HFF-Myc (cell line): ENCODE data around the gene FLT3.

Source experiments
- DNase-seq: peaks from one replicate; pipeline ENCODE4 v3.0.0-alpha.2; 2011; ENCODE audit warnings: low read depth; ENCODE audit errors: extremely low read depth
- H3K4me3 ChIP-seq: replicated peaks from 2 replicates; pipeline ENCODE4 v1.5.1; 2011; ENCODE audit warnings: low read depth, mild to moderate bottlenecking, control low read depth, low read length
- CTCF ChIP-seq: IDR thresholded peaks from 2 replicates; pipeline ENCODE4 v1.5.1; 2012; ENCODE audit warnings: mild to moderate bottlenecking, low read depth, low read length, control low read depth; ENCODE audit errors: missing control alignments

The FLT3 gene

GRCh38 chr13:27973961-27974662, 126.3 kb downstream of the FLT3 start:
- no peak for DNase-seq
- H3K4me3 ChIP-seq, result no peak overlapping the region
- no peak for TF ChIP-seq CTCF

- no peak overlapping the region for H3K4me3 ChIP-seq
- DNase-seq, result no peak
- no peak for TF ChIP-seq CTCF
Observed at GRCh38 chr13:27973291-27973690, 127.1 kb downstream of the FLT3 start.

GRCh38 chr13:27972478-27972820, 127.9 kb downstream of the FLT3 start:
- no peak overlapping the region for H3K4me3 ChIP-seq
- DNase-seq, result no peak
- no peak for TF ChIP-seq CTCF

GRCh38 chr13:27971776-27972477, 128.4 kb downstream of the FLT3 start:
- DNase-seq, result no peak
- no peak for TF ChIP-seq CTCF
- H3K4me3 ChIP-seq, result no peak overlapping the region

GRCh38 chr13:27971236-27971645, 129.1 kb downstream of the FLT3 start:
- DNase-seq, result no peak
- H3K4me3 ChIP-seq, result no peak overlapping the region
- TF ChIP-seq CTCF, result no peak

GRCh38 chr13:27970382-27971235, 129.8 kb downstream of the FLT3 start:
- no peak for TF ChIP-seq CTCF
- H3K4me3 ChIP-seq, result no peak overlapping the region
- no peak for DNase-seq
